Nephron (organoid): ENCODE results near the gene TDRD6.

Experiments used
- H3K27ac Mint-ChIP-seq, 3 experiments: 2 replicates each; pipeline ENCODE4 v1.8.0; 2020; ENCODE audit warnings: mixed read lengths in 3 of 3, mild to moderate bottlenecking in 2 of 3, moderate library complexity in 1 of 3
- H3K27me3 Mint-ChIP-seq: 2 replicates; pipeline ENCODE4 v1.8.0; 2021; ENCODE audit warnings: low read depth, mild to moderate bottlenecking, moderate library complexity, mixed read lengths
- H3K36me3 Mint-ChIP-seq: 2 replicates; pipeline ENCODE4 v1.8.0; 2020; ENCODE audit warnings: low read depth, mixed read lengths
- H3K4me1 Mint-ChIP-seq: 2 replicates; pipeline ENCODE4 v1.8.0; 2020; ENCODE audit warnings: mixed read lengths
- H3K4me3 Mint-ChIP-seq, 3 experiments: 2 replicates each; pipeline ENCODE4 v1.8.0; 2020; ENCODE audit warnings: mild to moderate bottlenecking in 3 of 3, mixed read lengths in 3 of 3, moderate library complexity in 2 of 3
- H3K9me3 Mint-ChIP-seq: 2 replicates; pipeline ENCODE4 v1.8.0; 2020; ENCODE audit warnings: mixed read lengths
- CTCF ChIP-seq, 3 experiments: fragments of 200-600 bp; sonication (generic); IDR thresholded peaks; one replicate each; pipeline ENCODE4 v1.5.0; 2021; ENCODE audit warnings: antibody characterized with exemption in 3 of 3; ENCODE audit not compliant: unreplicated experiment in 3 of 3

Gene TDRD6

GRCh38 chr6:46729787-46730326, 42.2 kb downstream of the TDRD6 start:
- Mint-ChIP-seq H3K4me3 (no peak overlapping the region), H3K4me1 (no peaks in the 10 kb centered on the region), H3K27ac (no peak overlapping the region), H3K27me3 (peaks cover 22% of the 10 kb centered on the region), H3K36me3 (no peaks in the 10 kb centered on the region), H3K9me3 (no peaks in the 10 kb centered on the region)
- TF ChIP-seq CTCF (IDR thresholded peaks at IDR 0.05; ENCODE audit: unreplicated experiment in 3 of 3): no peak

GRCh38 chr6:46730921-46731461, 43.3 kb downstream of the TDRD6 start:
- Mint-ChIP-seq H3K4me1 (no peaks in the 10 kb centered on the region), H3K36me3 (no peaks in the 10 kb centered on the region), H3K9me3 (no peaks in the 10 kb centered on the region), H3K27ac (no peak overlapping the region), H3K4me3 (no peak overlapping the region), H3K27me3 (peaks cover 30% of the 10 kb centered on the region)
- no peak for TF ChIP-seq CTCF (IDR thresholded peaks at IDR 0.05; ENCODE audit: unreplicated experiment in 3 of 3)

- Mint-ChIP-seq H3K36me3 (no peaks in the 10 kb centered on the region), H3K4me1 (no peaks in the 10 kb centered on the region), H3K27ac (peak overlapping the region in 1 of 3 experiments; percentile 46), H3K27me3 (peaks cover 50% of the 10 kb centered on the region), H3K4me3 (peak overlapping the region; percentile 83 to 87 (median 83)), H3K9me3 (no peaks in the 10 kb centered on the region)
- TF ChIP-seq CTCF (IDR thresholded peaks at IDR 0.05; ENCODE audit: unreplicated experiment in 3 of 3): no peak
These were observed 45.7 kb downstream of the TDRD6 start for GRCh38 chr6:46733341-46733801.

GRCh38 chr6:46734867-46735719, 47.4 kb downstream of the TDRD6 start, which contains the start of gene PLA2G7:
Gene PLA2G7 (minus strand): TSS chr6:46735375. CDS start chr6:46722891, 12,484 bp downstream.
- H3K36me3 Mint-ChIP-seq: no peaks in the 10 kb centered on the region
- H3K4me1 Mint-ChIP-seq: no peaks in the 10 kb centered on the region
- H3K9me3 Mint-ChIP-seq: no peaks in the 10 kb centered on the region
- peak within 1 kb of the TSS in 2 of 3 experiments; percentile 4 to 26 for H3K27ac Mint-ChIP-seq
- peaks cover 59% of the 10 kb centered on the region for H3K27me3 Mint-ChIP-seq
- H3K4me3 Mint-ChIP-seq: peak within 1 kb of the TSS; percentile 84 to 91 (median 87)
- TF ChIP-seq CTCF (IDR thresholded peaks at IDR 0.05; ENCODE audit: unreplicated experiment in 3 of 3): peak in 2 of 3 experiments; percentile 6 to 9

- TF ChIP-seq CTCF (IDR thresholded peaks at IDR 0.05; ENCODE audit: unreplicated experiment in 3 of 3): no peak
- Mint-ChIP-seq H3K4me3 (peak overlapping the region; percentile 84 to 91 (median 87)), H3K9me3 (no peaks in the 10 kb centered on the region), H3K4me1 (no peaks in the 10 kb centered on the region), H3K27me3 (peaks cover 60% of the 10 kb centered on the region), H3K27ac (no peak overlapping the region), H3K36me3 (no peaks in the 10 kb centered on the region)
These were observed 48.0 kb downstream of the TDRD6 start for GRCh38 chr6:46735720-46736031.
